CD14-positive monocyte (primary cell): ENCODE results near the gene ACTR2. TPM values are rescaled to one million over a fixed set of nuclear protein-coding genes. Genes with fewer than 3 reads are reported as not detected.

Experiments used
- DNase-seq, 3 donors: peaks; one replicate each; pipeline ENCODE4 v3.0.0-alpha.2; 2011 to 2022
- H2AFZ ChIP-seq: 2 replicates; pipeline ENCODE4 v1.6.0; 2012; ENCODE audit warnings: mild to moderate bottlenecking, low read depth, low read length, inconsistent platforms; ENCODE audit not compliant: insufficient read depth, poor library complexity, severe bottlenecking
- H3K27ac ChIP-seq, 2 donors: 1 replicate in 1 of 2; 2 replicates in 1 of 2; pipeline ENCODE4 v1.5.1; 2012 to 2013; ENCODE audit warnings: low read length in 2 of 2, control low read depth in 1 of 2, inconsistent platforms in 1 of 2, low read depth in 1 of 2, mild to moderate bottlenecking in 1 of 2
- H3K27me3 ChIP-seq, 2 donors: one replicate each; pipeline versions ENCODE4 v1.6.0 to v1.6.1; 2011 to 2013; ENCODE audit warnings: low read length in 2 of 2; ENCODE audit not compliant: control insufficient read depth in 2 of 2, insufficient read depth in 2 of 2
- H3K36me3 ChIP-seq, 2 donors: replicated peaks in 1 of 2; 1 replicate in 1 of 2; 2 replicates in 1 of 2; pipeline versions ENCODE4 v1.5.1 to v1.6.1; 2012 to 2013; ENCODE audit warnings: low read length in 2 of 2, control low read depth in 1 of 2, inconsistent platforms in 1 of 2, mild to moderate bottlenecking in 1 of 2; ENCODE audit not compliant: insufficient read depth in 2 of 2, control insufficient read depth in 1 of 2
- H3K4me1 ChIP-seq, 2 donors: 1 replicate in 1 of 2; 2 replicates in 1 of 2; pipeline versions ENCODE4 v1.5.1 to v1.6.1; 2012 to 2013; ENCODE audit warnings: low read length in 2 of 2, control low read depth in 1 of 2, inconsistent platforms in 1 of 2, mild to moderate bottlenecking in 1 of 2, moderate library complexity in 1 of 2; ENCODE audit not compliant: insufficient read depth in 2 of 2, control insufficient read depth in 1 of 2
- H3K4me2 ChIP-seq: replicated peaks from 2 replicates; pipeline ENCODE3; 2012; ENCODE audit warnings: low read length, moderate library complexity, mild to moderate bottlenecking; ENCODE audit not compliant: poor library complexity, severe bottlenecking; ENCODE audit errors: extremely low read depth
- H3K4me3 ChIP-seq, 3 experiments: fragments of 200-600 bp in 1 of 3; sonication (generic) in 1 of 3; replicated peaks in 1 of 3; 1 replicate in 2 of 3; 2 replicates in 1 of 3; pipeline ENCODE4 v1.5.1; 2011 to 2013; ENCODE audit warnings: low read length in 3 of 3, mild to moderate bottlenecking in 3 of 3, control low read depth in 2 of 3, low read depth in 2 of 3, inconsistent platforms in 1 of 3, moderate library complexity in 1 of 3
- H3K79me2 ChIP-seq: 2 replicates; pipeline ENCODE4 v1.6.0; 2012; ENCODE audit warnings: mild to moderate bottlenecking, control low read depth, inconsistent platforms, low read length, moderate library complexity; ENCODE audit not compliant: insufficient read depth
- H3K9ac ChIP-seq: 2 replicates; pipeline ENCODE4 v1.6.0; 2017; ENCODE audit warnings: low read length, mild to moderate bottlenecking; ENCODE audit not compliant: insufficient read depth, poor library complexity, severe bottlenecking
- H3K9me3 ChIP-seq, 2 donors: replicated peaks in 1 of 2; 1 replicate in 1 of 2; 2 replicates in 1 of 2; pipeline versions ENCODE4 v1.5.1 to v1.6.1; 2012 to 2013; ENCODE audit warnings: low read length in 2 of 2, control low read depth in 1 of 2; ENCODE audit not compliant: control insufficient read depth in 1 of 2, insufficient read depth in 1 of 2
- H4K20me1 ChIP-seq: 2 replicates; pipeline ENCODE4 v1.6.0; 2012; ENCODE audit warnings: mild to moderate bottlenecking, low read length, control low read depth, moderate library complexity; ENCODE audit not compliant: insufficient read depth
- H3K27ac Mint-ChIP-seq, 7 donors: one replicate each; pipeline ENCODE4 v1.8.0; 2020; ENCODE audit warnings: mild to moderate bottlenecking in 7 of 7, mixed read lengths in 7 of 7, moderate library complexity in 6 of 7, inconsistent platforms in 2 of 7
- H3K27me3 Mint-ChIP-seq, 3 donors: one replicate each; pipeline ENCODE4 v1.8.0; 2021 to 2022; ENCODE audit warnings: low read depth in 3 of 3, mild to moderate bottlenecking in 3 of 3, mixed read lengths in 3 of 3, moderate library complexity in 3 of 3, inconsistent platforms in 1 of 3
- H3K36me3 Mint-ChIP-seq, 2 donors: one replicate each; pipeline ENCODE4 v1.8.0; 2020; ENCODE audit warnings: mixed read lengths in 2 of 2, inconsistent platforms in 1 of 2, mild to moderate bottlenecking in 1 of 2
- H3K4me1 Mint-ChIP-seq: one replicate; pipeline ENCODE4 v1.8.0; 2020; ENCODE audit warnings: mild to moderate bottlenecking, mixed read lengths
- H3K4me3 Mint-ChIP-seq, 2 donors: one replicate each; pipeline ENCODE4 v1.8.0; 2020; ENCODE audit warnings: mild to moderate bottlenecking in 2 of 2, mixed read lengths in 2 of 2, moderate library complexity in 1 of 2
- H3K9me3 Mint-ChIP-seq, 7 donors: one replicate each; pipeline ENCODE4 v1.8.0; 2020 to 2022; ENCODE audit warnings: mixed read lengths in 7 of 7, mild to moderate bottlenecking in 6 of 7, moderate library complexity in 6 of 7, inconsistent platforms in 2 of 7
- WGBS: methylation state at CpG from one replicate; pipeline ENCODE4 v1.1.5; 2013; ENCODE audit warnings: missing lambda C conversion rate; ENCODE audit not compliant: insufficient coverage; 5-methylcytosine and 5-hydroxymethylcytosine counted together
- intact Hi-C, 2 donors: fragments of 100-400 bp; cut with micrococcal nuclease; formaldehyde crosslinking; loops; one replicate each; pipeline versions ENCODE4 v1.15.0 to v1.15.1; 2023
- polyA plus RNA-seq, 3 donors: library from polyadenylated mRNA; depleted of rRNA in 1 of 3; unstranded in 2 of 3; stranded (reverse) in 1 of 3; fragments of 300-500 nt in 2 of 3; fragments of >200 nt in 1 of 3; fragmentation: Illumina TruSeq in 2 of 3; gene quantifications; 1 replicate in 2 of 3; 2 replicates in 1 of 3; pipeline ENCODE4 v1.2.3, GENCODE V29; 2012 to 2021
- TF ChIP-seq, protein P1 (sequence below): fragments of 200-600 bp; IDR thresholded peaks from one replicate; pipeline ENCODE4 v1.8.0; 2022; ENCODE audit warnings: antibody characterized with exemption, mild to moderate bottlenecking

ACTR2 gene
- polyA plus RNA-seq, 3 donors: 88.7 to 560 (median 342) TPM

DNA sequence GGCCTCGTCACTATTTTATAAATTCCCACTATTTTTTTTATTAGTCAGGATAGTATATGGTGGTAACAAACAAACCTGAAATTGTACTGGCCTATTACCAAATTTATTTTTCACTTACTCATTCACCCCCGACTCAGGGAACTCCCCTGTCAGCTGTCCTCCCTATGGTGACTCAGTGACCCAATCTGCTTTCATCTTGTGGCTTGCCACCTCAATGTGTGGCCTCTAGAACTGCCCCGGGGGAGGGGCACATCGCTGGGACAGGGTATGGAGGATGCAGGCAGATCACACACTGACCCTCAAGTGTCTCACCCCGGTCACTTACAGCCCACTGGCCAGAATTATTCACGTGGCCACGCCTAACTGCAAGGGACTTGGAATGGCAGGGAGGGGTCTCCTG lies 71.6 kb downstream of the ACTR2 start:
- TF ChIP-seq, protein P1, sequence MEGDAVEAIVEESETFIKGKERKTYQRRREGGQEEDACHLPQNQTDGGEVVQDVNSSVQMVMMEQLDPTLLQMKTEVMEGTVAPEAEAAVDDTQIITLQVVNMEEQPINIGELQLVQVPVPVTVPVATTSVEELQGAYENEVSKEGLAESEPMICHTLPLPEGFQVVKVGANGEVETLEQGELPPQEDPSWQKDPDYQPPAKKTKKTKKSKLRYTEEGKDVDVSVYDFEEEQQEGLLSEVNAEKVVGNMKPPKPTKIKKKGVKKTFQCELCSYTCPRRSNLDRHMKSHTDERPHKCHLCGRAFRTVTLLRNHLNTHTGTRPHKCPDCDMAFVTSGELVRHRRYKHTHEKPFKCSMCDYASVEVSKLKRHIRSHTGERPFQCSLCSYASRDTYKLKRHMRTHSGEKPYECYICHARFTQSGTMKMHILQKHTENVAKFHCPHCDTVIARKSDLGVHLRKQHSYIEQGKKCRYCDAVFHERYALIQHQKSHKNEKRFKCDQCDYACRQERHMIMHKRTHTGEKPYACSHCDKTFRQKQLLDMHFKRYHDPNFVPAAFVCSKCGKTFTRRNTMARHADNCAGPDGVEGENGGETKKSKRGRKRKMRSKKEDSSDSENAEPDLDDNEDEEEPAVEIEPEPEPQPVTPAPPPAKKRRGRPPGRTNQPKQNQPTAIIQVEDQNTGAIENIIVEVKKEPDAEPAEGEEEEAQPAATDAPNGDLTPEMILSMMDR: no peak
- Mint-ChIP-seq H3K4me3 (no peak overlapping the region), H3K36me3 (no peaks in the 10 kb centered on the region), H3K4me1 (peaks cover 24% of the 10 kb centered on the region), H3K27ac (no peak overlapping the region), H3K9me3 (peaks cover 0 to 4% (median 0%) of the 10 kb centered on the region in 7 donors), H3K27me3 (peaks cover 14 to 17% (median 15%) of the 10 kb centered on the region in 3 donors)
- Histone ChIP-seq H3K27ac (no peak overlapping the region), H3K9me3 (no peaks in the 10 kb centered on the region), H4K20me1 (no peaks in the 10 kb centered on the region), H3K4me3 (no peak overlapping the region), H3K4me2 (no peak overlapping the region), H3K27me3 (peaks cover 0 to 3% of the 10 kb centered on the region in 2 donors), H3K9ac (no peak overlapping the region), H3K36me3 (no peaks in the 10 kb centered on the region), H3K4me1 (peaks cover 8 to 14% of the 10 kb centered on the region in 2 donors), H3K79me2 (no peaks in the 10 kb centered on the region), H2AFZ (no peak overlapping the region)
- intact Hi-C loops: no loop called here
- DNase-seq: peak in 1 of 3 donors; percentile 60
- 85% methylated on average over 4 of the region's 7 CpGs for WGBS

DNA sequence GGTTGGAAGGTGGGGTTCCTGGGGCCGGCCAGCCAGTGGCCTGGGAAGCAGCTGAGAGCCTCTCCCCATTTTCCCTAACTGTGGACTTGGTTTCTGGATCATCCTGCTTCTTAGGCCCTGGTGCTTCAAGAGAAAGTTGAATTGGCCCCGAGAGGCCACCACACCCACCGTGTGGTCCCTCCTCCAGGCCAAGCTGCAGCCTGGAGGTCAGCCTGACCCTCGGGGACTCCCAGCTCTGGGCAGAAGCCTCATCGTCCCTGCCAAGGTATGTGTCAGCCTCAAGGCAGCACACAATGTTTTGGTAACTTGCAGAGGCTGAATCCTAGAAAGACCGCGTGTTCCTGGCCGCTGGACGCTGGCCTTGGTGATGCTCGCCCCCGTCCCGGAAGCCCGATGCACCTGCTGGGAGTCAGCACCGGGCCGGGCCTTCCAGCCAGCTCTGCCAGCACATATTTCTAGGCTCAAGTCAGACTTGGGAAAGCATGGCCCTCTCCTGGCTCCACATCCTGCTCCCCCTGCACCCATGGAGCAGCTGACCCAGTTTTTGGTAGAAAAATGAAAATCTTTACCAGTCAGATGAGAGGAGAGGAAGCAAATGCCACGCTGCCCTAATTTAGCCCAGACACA lies 72.6 kb downstream of the ACTR2 start:
- no peak overlapping the region for H3K27ac Mint-ChIP-seq
- Histone ChIP-seq H3K36me3 (no peaks in the 10 kb centered on the region), H3K4me2 (no peak overlapping the region), H2AFZ (no peak overlapping the region), H3K9me3 (no peaks in the 10 kb centered on the region), H3K79me2 (no peaks in the 10 kb centered on the region), H3K27ac (no peak overlapping the region), H3K27me3 (peaks cover 0 to 3% of the 10 kb centered on the region in 2 donors), H3K4me3 (no peak overlapping the region), H4K20me1 (no peaks in the 10 kb centered on the region), H3K9ac (no peak overlapping the region), H3K4me1 (peaks cover 8 to 14% of the 10 kb centered on the region in 2 donors)
- no peak for DNase-seq
- H3K27me3 Mint-ChIP-seq: peaks cover 14 to 17% (median 15%) of the 10 kb centered on the region in 3 donors
- TF ChIP-seq, protein P1: no peak
- H3K4me1 Mint-ChIP-seq: peaks cover 24% of the 10 kb centered on the region
- H3K36me3 Mint-ChIP-seq: no peaks in the 10 kb centered on the region
- peak overlapping the region in 1 of 2 donors; percentile 7 for H3K4me3 Mint-ChIP-seq
- 79% methylated on average over 14 of the region's 16 CpGs for WGBS
- intact Hi-C loops: no loop called here
- peaks cover 0 to 4% (median 0%) of the 10 kb centered on the region in 7 donors for H3K9me3 Mint-ChIP-seq
